Suprapubic skin (tissue), 4 donors: ENCODE data around the gene JUND.

Experiments used
- POLR2A ChIP-seq, 2 donors: fragments of 450-650 bp; IDR thresholded peaks; one replicate each; pipeline ENCODE4 v1.6.1; 2017; ENCODE audit warnings: antibody characterized with exemption in 2 of 2, mild to moderate bottlenecking in 2 of 2, moderate library complexity in 2 of 2
- POLR2AphosphoS5 ChIP-seq, 3 donors: sonication (generic); formaldehyde crosslinking; IDR thresholded peaks; one replicate each; pipeline ENCODE4 v1.6.1; 2017; ENCODE audit warnings: antibody characterized with exemption in 3 of 3
- TF ChIP-seq, protein P1 (sequence below), 2 donors: fragments of 200-600 bp in 1 of 2; fragments of 450-650 bp in 1 of 2; sonication (generic) in 1 of 2; IDR thresholded peaks; one replicate each; pipeline ENCODE4 v1.5.1; 2016 to 2019; ENCODE audit warnings: antibody characterized with exemption in 2 of 2, mild to moderate bottlenecking in 1 of 2, moderate library complexity in 1 of 2

DNA sequence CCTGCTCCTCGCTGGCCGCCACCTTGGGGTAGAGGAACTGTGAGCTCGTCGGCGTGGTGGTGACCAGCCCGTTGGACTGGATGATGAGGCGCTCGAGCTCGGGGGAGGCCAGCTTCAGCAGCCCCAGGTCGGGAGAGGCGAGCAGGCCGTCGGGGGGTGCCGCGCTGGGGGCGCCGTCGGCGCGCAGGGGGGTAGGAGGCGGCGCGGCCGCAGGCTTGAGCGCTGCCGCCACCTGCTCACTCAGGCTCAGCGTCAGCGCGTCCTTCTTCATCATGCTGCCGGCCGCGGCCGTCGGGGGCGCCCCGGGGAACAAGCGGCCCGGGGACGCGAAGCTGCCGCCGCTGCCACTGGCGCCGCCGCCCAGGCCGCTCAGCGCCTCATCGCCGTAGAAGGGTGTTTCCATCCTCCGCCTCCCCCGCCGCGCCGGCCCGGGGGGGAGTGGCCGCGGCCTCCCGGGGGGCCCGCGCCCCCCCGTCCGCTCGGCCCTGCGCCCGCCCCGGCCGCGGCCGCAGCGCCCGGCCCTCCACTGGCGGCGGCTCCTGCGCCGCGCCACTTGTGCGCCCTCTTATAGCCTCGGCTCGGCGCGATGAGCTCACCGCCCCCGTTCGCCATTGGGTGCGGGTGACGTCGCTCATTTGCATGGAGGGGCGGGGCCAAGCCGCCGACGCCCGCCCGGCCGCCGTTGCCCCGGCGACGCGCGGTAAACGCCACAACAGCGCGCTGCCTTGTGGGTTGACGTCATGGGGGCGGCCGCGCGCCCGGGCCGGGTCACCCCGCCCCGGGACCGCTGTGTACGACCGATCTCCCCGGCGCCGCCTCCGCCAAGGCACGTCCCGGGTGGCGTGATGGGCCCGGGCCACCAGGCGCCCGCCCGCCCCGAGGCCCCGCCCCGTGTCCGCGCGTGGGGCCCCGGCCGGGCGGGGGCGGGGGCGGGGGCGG, at the start of gene JUND:
- TF ChIP-seq, protein P1, sequence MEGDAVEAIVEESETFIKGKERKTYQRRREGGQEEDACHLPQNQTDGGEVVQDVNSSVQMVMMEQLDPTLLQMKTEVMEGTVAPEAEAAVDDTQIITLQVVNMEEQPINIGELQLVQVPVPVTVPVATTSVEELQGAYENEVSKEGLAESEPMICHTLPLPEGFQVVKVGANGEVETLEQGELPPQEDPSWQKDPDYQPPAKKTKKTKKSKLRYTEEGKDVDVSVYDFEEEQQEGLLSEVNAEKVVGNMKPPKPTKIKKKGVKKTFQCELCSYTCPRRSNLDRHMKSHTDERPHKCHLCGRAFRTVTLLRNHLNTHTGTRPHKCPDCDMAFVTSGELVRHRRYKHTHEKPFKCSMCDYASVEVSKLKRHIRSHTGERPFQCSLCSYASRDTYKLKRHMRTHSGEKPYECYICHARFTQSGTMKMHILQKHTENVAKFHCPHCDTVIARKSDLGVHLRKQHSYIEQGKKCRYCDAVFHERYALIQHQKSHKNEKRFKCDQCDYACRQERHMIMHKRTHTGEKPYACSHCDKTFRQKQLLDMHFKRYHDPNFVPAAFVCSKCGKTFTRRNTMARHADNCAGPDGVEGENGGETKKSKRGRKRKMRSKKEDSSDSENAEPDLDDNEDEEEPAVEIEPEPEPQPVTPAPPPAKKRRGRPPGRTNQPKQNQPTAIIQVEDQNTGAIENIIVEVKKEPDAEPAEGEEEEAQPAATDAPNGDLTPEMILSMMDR (IDR thresholded peaks at IDR 0.05) = no peak
- TF ChIP-seq POLR2A (IDR thresholded peaks at IDR 0.05) (peak; percentile 100), POLR2AphosphoS5 (IDR thresholded peaks at IDR 0.05) (peak; percentile 56 to 98 (median 96))
